Frontal cortex (tissue), 4 donors: ENCODE data around the gene CFAP97D2. TPM values are rescaled to one million over a fixed set of nuclear protein-coding genes. Genes with fewer than 3 reads are reported as not detected.
"Not testable (repeated sequence)": the region's sequence is repeated elsewhere in the genome, so short reads cannot be mapped to it uniquely, and the experiment has no call there.

Experiments
- DNase-seq, 2 donors: peaks; one replicate each; pipeline ENCODE4 v3.0.0; 2012; ENCODE audit warnings: low spot score in 2 of 2
- FAIRE-seq: peaks from 2 replicates; lab custom pipeline; 2012; peaks lifted over from hg19 to GRCh38; lab: Jason Lieb, UNC
- total RNA-seq: library from RNA; depleted of rRNA; stranded (reverse); fragments of >200 nt; gene quantifications from one replicate; pipeline ENCODE4 v1.2.3, GENCODE V29; 2014
- donor health status: control.
- donor health status: control.
- donor health status: control.

Gene CFAP97D2
- total RNA-seq, 1 donor from 2014 or later, result not detected

- no peak for DNase-seq
- no peak for FAIRE-seq
Measured at GRCh38 chr13:114185182-114185971, 6.3 kb downstream of the CFAP97D2 start.

GRCh38 chr13:114194853-114195252 is 15.8 kb downstream of the CFAP97D2 start:
- no peak for FAIRE-seq
- no peak for DNase-seq

- no peak for DNase-seq
- FAIRE-seq, result no peak
Measured at GRCh38 chr13:114196629-114197028, 17.6 kb downstream of the CFAP97D2 start.

- DNase-seq (no peak), FAIRE-seq (no peak)
Measured at GRCh38 chr13:114198556-114198955, 19.5 kb downstream of the CFAP97D2 start.

GRCh38 chr13:114199526-114199925 is 20.5 kb downstream of the CFAP97D2 start:
- FAIRE-seq, result not testable (repeated sequence)

GRCh38 chr13:114199954-114200353 is 20.9 kb downstream of the CFAP97D2 start:
- FAIRE-seq, result no peak
- DNase-seq, result no peak

More at GRCh38 chr13:114199526-114199925, 20.5 kb downstream of the CFAP97D2 start:
- DNase-seq, result not testable (repeated sequence)

GRCh38 chr13:114200399-114200911 is 21.4 kb downstream of the CFAP97D2 start:
- no peak for FAIRE-seq
- no peak for DNase-seq

- DNase-seq (no peak), FAIRE-seq (no peak)
Measured at GRCh38 chr13:114202581-114202980, 23.5 kb downstream of the CFAP97D2 start.

GRCh38 chr13:114203536-114203935 is 24.5 kb downstream of the CFAP97D2 start:
- DNase-seq (no peak), FAIRE-seq (no peak)

- FAIRE-seq, result no peak
- no peak for DNase-seq
Measured at GRCh38 chr13:114204894-114205293, 25.8 kb downstream of the CFAP97D2 start.

- no peak for FAIRE-seq
- DNase-seq, result no peak
Measured at GRCh38 chr13:114208134-114208533, 29.1 kb downstream of the CFAP97D2 start.

- FAIRE-seq (no peak), DNase-seq (no peak)
Measured at GRCh38 chr13:114211446-114212157, 32.5 kb downstream of the CFAP97D2 start.

GRCh38 chr13:114212158-114212495 is 33.1 kb downstream of the CFAP97D2 start:
- DNase-seq (no peak), FAIRE-seq (no peak)

GRCh38 chr13:114213980-114214379 is 34.9 kb downstream of the CFAP97D2 start:
- no peak for DNase-seq
- FAIRE-seq, result no peak

- FAIRE-seq (no peak), DNase-seq (no peak)
Measured at GRCh38 chr13:114219392-114219791, 40.3 kb downstream of the CFAP97D2 start.

GRCh38 chr13:114222461-114222968 is 43.5 kb downstream of the CFAP97D2 start:
- DNase-seq (no peak), FAIRE-seq (no peak)

GRCh38 chr13:114224201-114224600 is 45.1 kb downstream of the CFAP97D2 start:
- no peak for FAIRE-seq

GRCh38 chr13:114225610-114226009 is 46.6 kb downstream of the CFAP97D2 start:
- no peak for DNase-seq
- FAIRE-seq, result no peak

More at GRCh38 chr13:114224201-114224600, 45.1 kb downstream of the CFAP97D2 start:
- DNase-seq, result no peak

- DNase-seq, result peak in 1 of 2 donors; percentile 34
- FAIRE-seq, result no peak
Measured at GRCh38 chr13:114226088-114226487, 47.0 kb downstream of the CFAP97D2 start.

- DNase-seq, result peak; percentile 79 to 85
Measured at GRCh38 chr13:114226699-114227323, 47.8 kb downstream of the CFAP97D2 start.

More at GRCh38 chr13:114226699-114227323, 47.8 kb downstream of the CFAP97D2 start:
- FAIRE-seq, result no peak
